HG03060 (cell line): Measurements from ENCODE around the gene TTLL10.
"Not testable (repeated sequence)": the region's sequence is repeated elsewhere in the genome, so short reads cannot be mapped to it uniquely, and the experiment has no call there.

ENCODE experiments used
- ATAC-seq: cut with Tn5 transposase; IDR thresholded peaks from one replicate; pipeline ENCODE4 v1.9.1; 2021; ENCODE audit warnings: low read depth, moderate number of reproducible peaks; ENCODE audit not compliant: unreplicated experiment

Gene TTLL10

GRCh38 chr1:1170215-1171091 is 3.2 kb upstream of the TTLL10 start:
- ATAC-seq, result no peak

GRCh38 chr1:1171161-1171545 is 2.5 kb upstream of the TTLL10 start:
- ATAC-seq, result no peak

- ATAC-seq, result no peak
Observed at GRCh38 chr1:1171546-1172340, 1.9 kb upstream of the TTLL10 start.

GRCh38 chr1:1173061-1173792 is 453 bp upstream of the TTLL10 start:
- ATAC-seq, result no peak

GRCh38 chr1:1175221-1176062 is 1.8 kb downstream of the TTLL10 start:
- ATAC-seq, result no peak

DNA sequence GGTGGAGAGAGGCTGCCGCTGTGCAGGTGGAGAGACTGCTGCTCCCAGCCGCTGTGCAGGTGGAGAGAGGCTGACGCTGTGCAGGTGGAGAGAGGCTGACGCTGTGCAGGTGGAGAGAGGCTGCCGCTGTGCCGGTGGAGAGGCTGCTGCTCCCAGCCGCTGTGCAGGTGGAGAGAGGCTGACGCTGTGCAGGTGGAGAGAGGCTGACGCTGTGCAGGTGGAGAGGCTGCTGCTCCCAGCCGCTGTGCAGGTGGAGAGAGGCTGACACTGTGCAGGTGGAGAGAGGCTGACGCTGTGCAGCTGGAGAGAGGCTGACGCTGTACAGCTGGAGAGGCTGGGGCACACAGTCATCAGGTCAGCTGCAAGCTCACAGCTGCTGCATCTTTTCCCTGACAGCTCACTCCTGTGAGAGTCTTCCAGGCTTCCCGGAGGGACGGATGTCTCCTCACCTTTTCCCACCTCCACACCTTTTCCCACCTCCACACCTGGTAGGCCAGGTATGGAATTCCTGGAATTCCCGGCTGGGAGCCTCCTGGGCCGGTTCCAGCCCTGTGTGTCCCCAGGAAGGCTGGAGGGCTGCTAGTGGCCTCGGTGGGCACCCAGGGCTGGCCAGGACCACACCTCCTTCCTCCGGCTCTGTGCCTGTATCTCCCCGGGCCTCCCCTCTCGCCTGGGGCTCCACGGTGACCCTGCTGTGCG is 2.5 kb downstream of the TTLL10 start:
- ATAC-seq, result not testable (repeated sequence)

GRCh38 chr1:1176931-1177330 is 3.3 kb downstream of the TTLL10 start:
- ATAC-seq, result no peak

- no peak for ATAC-seq
Observed at GRCh38 chr1:1177452-1178206, 3.9 kb downstream of the TTLL10 start.

GRCh38 chr1:1178794-1179331 is 5.2 kb downstream of the TTLL10 start:
- ATAC-seq, result no peak

DNA sequence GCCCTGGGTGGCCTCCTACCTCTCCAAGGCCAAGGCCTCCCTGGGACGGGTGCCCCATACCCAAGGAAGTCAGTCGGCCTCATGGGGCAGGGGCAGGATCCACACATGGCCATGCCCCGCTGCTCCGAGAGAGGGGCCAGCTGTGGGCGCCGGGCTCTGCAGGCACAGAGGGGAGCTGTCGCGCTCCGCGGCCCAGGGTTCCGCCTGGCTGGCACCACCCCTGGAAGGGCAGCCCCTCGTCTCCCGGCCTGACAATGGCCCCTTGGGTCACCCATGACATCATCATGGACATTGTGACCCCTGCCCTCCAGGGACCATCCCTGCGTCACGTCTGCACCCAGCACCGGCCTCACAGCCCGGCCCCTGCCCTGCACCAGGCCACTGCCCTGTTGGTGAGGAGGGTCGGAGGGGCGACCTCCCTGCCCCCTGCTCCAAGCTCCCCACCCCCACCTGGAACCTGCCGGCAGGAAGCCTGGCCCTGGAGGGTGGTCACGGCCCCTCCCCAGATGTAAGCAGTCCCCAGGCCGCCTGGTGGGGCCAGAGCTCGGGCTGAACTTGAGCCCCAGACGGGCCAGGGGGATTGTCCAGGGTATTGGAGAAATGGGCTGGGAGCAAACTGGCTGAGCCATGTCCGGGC is 5.8 kb downstream of the TTLL10 start:
- ATAC-seq, result no peak

DNA sequence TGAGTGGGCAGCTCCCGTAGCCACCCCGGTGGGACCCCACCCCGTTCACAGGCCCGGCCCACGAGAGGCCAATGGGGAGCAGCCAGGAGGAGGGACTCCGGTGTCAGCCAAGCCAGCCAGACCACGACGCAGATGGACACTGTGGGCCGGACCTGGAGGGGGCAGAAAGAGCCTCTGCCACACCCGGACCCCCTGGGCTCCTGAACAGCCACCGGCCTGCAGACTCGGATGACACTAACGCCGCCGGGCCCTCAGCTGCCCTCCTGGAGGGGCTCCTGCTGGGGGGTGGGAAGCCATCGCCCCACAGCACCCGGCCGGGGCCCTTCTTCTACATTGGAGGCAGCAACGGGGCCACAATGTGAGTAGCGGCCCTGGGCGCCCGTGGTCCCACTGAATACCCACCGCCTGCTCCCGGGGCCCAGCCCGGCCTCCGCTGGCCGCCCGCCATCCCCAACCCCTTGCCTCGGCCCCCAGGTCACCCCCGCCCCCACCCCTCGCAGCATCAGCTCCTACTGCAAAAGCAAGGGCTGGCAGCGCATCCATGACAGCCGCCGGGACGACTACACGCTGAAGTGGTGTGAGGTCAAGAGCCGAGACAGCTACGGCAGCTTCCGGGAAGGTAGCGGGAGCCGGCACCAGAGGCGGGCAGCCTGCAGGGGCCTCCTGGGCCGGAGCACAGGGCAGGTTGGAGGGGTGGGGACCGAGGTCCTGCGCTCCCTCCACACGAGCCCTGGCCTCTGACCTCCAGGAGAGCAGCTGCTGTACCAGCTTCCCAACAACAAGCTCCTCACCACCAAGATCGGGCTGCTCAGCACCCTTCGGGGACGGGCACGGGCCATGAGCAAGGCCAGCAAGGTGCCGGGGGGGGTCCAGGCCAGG is 6.5 kb downstream of the TTLL10 start:
- no peak for ATAC-seq

- ATAC-seq, result no peak
Observed at GRCh38 chr1:1181129-1181937, 7.7 kb downstream of the TTLL10 start.

GRCh38 chr1:1181938-1182410 is 8.3 kb downstream of the TTLL10 start:
- ATAC-seq, result no peak

DNA sequence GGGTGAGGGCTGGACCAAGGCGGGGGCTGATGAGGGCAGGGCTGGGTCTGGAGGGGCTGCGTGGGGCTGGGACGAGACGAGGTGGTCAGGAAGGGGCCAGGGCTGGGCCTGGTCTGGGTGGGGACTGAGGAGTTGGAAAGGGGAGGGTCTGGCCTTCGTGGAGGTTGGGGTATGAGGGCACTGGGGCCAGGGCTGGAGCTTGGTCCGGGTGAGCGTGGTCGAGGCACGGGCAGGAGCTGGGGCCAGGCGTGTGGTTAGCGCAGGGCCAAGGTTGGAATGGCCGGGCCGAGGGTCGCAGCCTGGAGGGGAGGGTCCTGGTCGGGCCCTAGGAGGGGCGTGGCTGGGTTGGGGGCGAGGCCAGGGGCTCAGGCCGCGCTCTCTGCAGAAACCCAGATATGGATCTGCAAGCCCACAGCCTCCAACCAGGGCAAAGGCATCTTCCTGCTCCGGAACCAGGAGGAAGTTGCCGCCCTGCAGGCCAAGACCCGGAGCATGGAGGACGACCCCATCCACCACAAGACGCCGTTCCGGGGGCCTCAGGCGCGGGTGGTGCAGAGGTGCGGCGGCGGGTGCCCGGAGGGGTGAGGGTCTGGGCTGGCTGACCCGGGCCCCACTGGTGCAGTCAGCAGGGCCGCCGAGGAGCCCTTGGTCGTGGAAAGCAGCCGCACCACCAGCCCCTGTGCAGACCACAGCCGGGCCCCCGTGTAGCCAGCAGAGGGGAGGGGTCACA is 9.0 kb downstream of the TTLL10 start:
- ATAC-seq, result no peak

DNA sequence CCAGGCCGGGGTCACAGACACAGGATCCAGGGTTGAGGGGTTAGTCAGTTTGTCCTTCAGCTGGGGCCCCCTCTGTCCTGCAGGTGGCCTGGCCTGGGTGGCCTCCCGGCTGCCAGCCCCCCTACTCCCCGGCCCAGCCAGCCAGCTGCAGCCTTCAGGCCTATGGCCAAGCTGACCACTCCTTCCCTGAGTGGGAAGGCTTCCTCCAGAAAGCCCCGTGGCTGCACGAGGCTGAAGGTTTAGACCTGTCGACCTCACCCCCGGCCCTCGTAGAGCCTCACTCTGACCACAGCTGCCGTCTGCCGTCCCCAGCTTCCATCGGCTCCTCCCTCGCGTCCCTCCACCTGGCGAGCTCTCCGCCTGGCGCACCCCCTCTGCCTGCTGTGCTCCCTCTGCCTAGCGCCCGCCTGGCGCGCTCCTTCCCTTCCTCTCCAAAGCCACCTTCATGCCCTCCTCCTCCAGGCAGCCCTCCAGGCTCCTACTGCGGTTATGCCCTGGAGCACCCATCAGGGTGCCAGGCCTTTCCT is 9.6 kb downstream of the TTLL10 start:
- ATAC-seq, result no peak
